Body of pancreas (tissue), 4 donors: ENCODE measurements around the gene GSK3B.

ENCODE experiments used
- POLR2A ChIP-seq, 3 donors: fragments of 450-650 bp; IDR thresholded peaks; one replicate each; pipeline ENCODE4 v1.6.1; 2016; ENCODE audit warnings: antibody characterized with exemption in 3 of 3, mild to moderate bottlenecking in 2 of 3
- TF ChIP-seq, protein P1 (sequence below), 7 experiments: fragments of 450-650 bp in 4 of 7; fragments of 200-600 bp in 3 of 7; sonication (generic) in 3 of 7; IDR thresholded peaks; one replicate each; pipeline ENCODE4 v1.5.1; 2016 to 2019; ENCODE audit warnings: antibody characterized with exemption in 7 of 7

DNA sequence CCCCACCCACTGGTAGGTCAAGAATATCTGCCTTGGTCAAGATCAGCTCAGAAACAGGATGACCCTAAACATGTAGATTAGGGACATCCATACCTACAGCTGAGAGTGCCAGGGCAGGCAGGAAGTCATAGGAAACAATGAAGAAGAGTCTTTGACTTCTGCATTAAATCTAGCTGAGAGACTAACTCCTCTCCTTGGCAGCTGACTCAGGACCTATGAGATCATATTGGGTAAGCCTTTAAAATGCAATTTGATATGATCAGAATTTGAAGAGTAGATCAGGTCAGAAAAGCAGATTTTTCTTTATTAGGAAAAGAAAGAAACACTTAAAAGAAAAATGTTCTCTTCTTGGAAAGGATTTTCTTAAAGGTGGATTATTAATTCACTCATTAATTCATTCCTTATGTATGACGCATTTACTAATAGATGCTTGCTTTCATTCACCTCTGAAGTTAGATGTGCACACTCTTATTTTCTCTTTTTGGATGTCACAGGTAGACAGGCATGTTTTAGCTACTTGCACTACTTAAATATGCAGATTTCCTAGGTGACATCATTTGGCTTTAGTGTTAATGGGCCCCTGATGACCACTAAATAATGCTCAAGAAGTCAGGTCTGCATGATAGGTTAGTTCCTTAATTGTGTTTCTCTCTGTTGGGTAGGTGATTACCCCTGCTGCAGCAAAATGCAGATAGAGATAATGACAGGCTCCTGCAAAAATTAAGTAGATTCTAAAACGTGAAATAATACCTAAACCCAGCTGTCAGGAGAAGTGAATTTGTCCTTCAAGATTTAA is 35.7 kb upstream of the GSK3B start:
- TF ChIP-seq, protein P1, sequence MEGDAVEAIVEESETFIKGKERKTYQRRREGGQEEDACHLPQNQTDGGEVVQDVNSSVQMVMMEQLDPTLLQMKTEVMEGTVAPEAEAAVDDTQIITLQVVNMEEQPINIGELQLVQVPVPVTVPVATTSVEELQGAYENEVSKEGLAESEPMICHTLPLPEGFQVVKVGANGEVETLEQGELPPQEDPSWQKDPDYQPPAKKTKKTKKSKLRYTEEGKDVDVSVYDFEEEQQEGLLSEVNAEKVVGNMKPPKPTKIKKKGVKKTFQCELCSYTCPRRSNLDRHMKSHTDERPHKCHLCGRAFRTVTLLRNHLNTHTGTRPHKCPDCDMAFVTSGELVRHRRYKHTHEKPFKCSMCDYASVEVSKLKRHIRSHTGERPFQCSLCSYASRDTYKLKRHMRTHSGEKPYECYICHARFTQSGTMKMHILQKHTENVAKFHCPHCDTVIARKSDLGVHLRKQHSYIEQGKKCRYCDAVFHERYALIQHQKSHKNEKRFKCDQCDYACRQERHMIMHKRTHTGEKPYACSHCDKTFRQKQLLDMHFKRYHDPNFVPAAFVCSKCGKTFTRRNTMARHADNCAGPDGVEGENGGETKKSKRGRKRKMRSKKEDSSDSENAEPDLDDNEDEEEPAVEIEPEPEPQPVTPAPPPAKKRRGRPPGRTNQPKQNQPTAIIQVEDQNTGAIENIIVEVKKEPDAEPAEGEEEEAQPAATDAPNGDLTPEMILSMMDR (IDR thresholded peaks at IDR 0.05): no peak
- TF ChIP-seq POLR2A (IDR thresholded peaks at IDR 0.05): no peak
